Breast epithelium (tissue), 3 donors: ENCODE measurements around the gene SPATA1.

ENCODE experiments used
- CTCF ChIP-seq, 3 donors: fragments of 450-650 bp; IDR thresholded peaks; one replicate each; pipeline ENCODE4 v1.5.1; 2016 to 2017; ENCODE audit warnings: antibody characterized with exemption in 3 of 3, mild to moderate bottlenecking in 3 of 3, moderate library complexity in 3 of 3
- POLR2A ChIP-seq: fragments of 450-650 bp; IDR thresholded peaks from one replicate; pipeline ENCODE4 v1.6.1; 2016; ENCODE audit warnings: antibody characterized with exemption, mild to moderate bottlenecking, moderate library complexity
- POLR2AphosphoS5 ChIP-seq, 3 donors: sonication (generic); formaldehyde crosslinking; IDR thresholded peaks; one replicate each; pipeline ENCODE4 v1.6.1; 2017; ENCODE audit warnings: antibody characterized with exemption in 3 of 3

GRCh38 chr1:84538599-84538998 is 32.4 kb downstream of the SPATA1 start:
- no peak for TF ChIP-seq POLR2A
- no peak for TF ChIP-seq CTCF (IDR thresholded peaks at IDR 0.05)
- TF ChIP-seq POLR2AphosphoS5 (IDR thresholded peaks at IDR 0.05) = no peak
